ENCODE measurements around the gene EPB41L4A.
"Not testable (repeated sequence)": the region's sequence is repeated elsewhere in the genome, so short reads cannot be mapped to it uniquely, and the experiment has no call there.

Gene EPB41L4A

GRCh38 chr5:112403069-112403468, 16.0 kb downstream of the EPB41L4A start:
- no peak for DNase-seq (ENCODE audit: low read depth in 2 of 2)

- no peak for DNase-seq (ENCODE audit: low read depth in 2 of 2)
Measured at GRCh38 chr5:112401924-112402323, 17.2 kb downstream of the EPB41L4A start.

GRCh38 chr5:112397690-112398089, 21.4 kb downstream of the EPB41L4A start:
- DNase-seq (ENCODE audit: low read depth in 2 of 2) = no peak

GRCh38 chr5:112396430-112396829, 22.6 kb downstream of the EPB41L4A start:
- no peak for DNase-seq (ENCODE audit: low read depth in 2 of 2)

GRCh38 chr5:112395299-112395698, 23.8 kb downstream of the EPB41L4A start:
- DNase-seq (ENCODE audit: low read depth in 2 of 2) = not testable (repeated sequence)

GRCh38 chr5:112390327-112390726, 28.8 kb downstream of the EPB41L4A start:
- DNase-seq (ENCODE audit: low read depth in 2 of 2) = no peak

- no peak for DNase-seq (ENCODE audit: low read depth in 2 of 2)
Measured at GRCh38 chr5:112388739-112389138, 30.3 kb downstream of the EPB41L4A start.

- no peak for DNase-seq (ENCODE audit: low read depth in 2 of 2)
Measured at GRCh38 chr5:112388074-112388473, 31.0 kb downstream of the EPB41L4A start.

GRCh38 chr5:112386766-112387165, 32.3 kb downstream of the EPB41L4A start:
- no peak for DNase-seq (ENCODE audit: low read depth in 2 of 2)

GRCh38 chr5:112385969-112386368, 33.1 kb downstream of the EPB41L4A start:
- no peak for DNase-seq (ENCODE audit: low read depth in 2 of 2)

GRCh38 chr5:112385566-112385965, 33.5 kb downstream of the EPB41L4A start:
- no peak for DNase-seq (ENCODE audit: low read depth in 2 of 2)

GRCh38 chr5:112384523-112384922, 34.6 kb downstream of the EPB41L4A start:
- no peak for DNase-seq (ENCODE audit: low read depth in 2 of 2)

- DNase-seq (ENCODE audit: low read depth in 2 of 2) = no peak
Measured at GRCh38 chr5:112382886-112383285, 36.2 kb downstream of the EPB41L4A start.

GRCh38 chr5:112381521-112381920, 37.6 kb downstream of the EPB41L4A start:
- DNase-seq (ENCODE audit: low read depth in 2 of 2) = no peak

GRCh38 chr5:112379542-112380325, 39.3 kb downstream of the EPB41L4A start:
- no peak for DNase-seq (ENCODE audit: low read depth in 2 of 2)

GRCh38 chr5:112374818-112375217, 44.3 kb downstream of the EPB41L4A start:
- no peak for DNase-seq (ENCODE audit: low read depth in 2 of 2)

GRCh38 chr5:112374356-112374755, 44.7 kb downstream of the EPB41L4A start:
- no peak for DNase-seq (ENCODE audit: low read depth in 2 of 2)

- DNase-seq (ENCODE audit: low read depth in 2 of 2) = no peak
Measured at GRCh38 chr5:112373885-112374284, 45.2 kb downstream of the EPB41L4A start.

GRCh38 chr5:112372543-112372942, 46.5 kb downstream of the EPB41L4A start:
- no peak for DNase-seq (ENCODE audit: low read depth in 2 of 2)

GRCh38 chr5:112371067-112371466, 48.0 kb downstream of the EPB41L4A start:
- DNase-seq (ENCODE audit: low read depth in 2 of 2) = no peak

- DNase-seq (ENCODE audit: low read depth in 2 of 2) = no peak
Measured at GRCh38 chr5:112367400-112367799, 51.7 kb downstream of the EPB41L4A start.

- no peak for DNase-seq (ENCODE audit: low read depth in 2 of 2)
Measured at GRCh38 chr5:112366987-112367386, 52.1 kb downstream of the EPB41L4A start.

GRCh38 chr5:112360740-112361139, 58.3 kb downstream of the EPB41L4A start:
- DNase-seq (ENCODE audit: low read depth in 2 of 2) = not testable (repeated sequence)

Data from stimulated activated CD8-positive, alpha-beta memory T cell treated with anti-CD3 and anti-CD28 coated beads, Interleukin-2, amount 100 ng/mL, for 48 hours (primary cell).